PC-3 (cell line): Measurements from ENCODE around the gene MYO5C. TPM values are rescaled to one million over a fixed set of nuclear protein-coding genes. Genes with fewer than 3 reads are reported as not detected.
"Not testable (repeated sequence)": the region's sequence is repeated elsewhere in the genome, so short reads cannot be mapped to it uniquely, and the experiment has no call there.

Experiments used
- ATAC-seq: fragments of 200-7000 bp; cut with Tn5 transposase; 2 replicates; pipeline ENCODE4 v1.9.1; 2020; ENCODE audit warnings: mild to moderate bottlenecking, moderate library complexity
- BruUV-seq: library from RNA; stranded (reverse); fragments of 400-500 nt; replicated peaks from 2 replicates; lab custom pipeline; 2021; lab: Mats Ljungman, UMichigan
- CTCF ChIA-PET: fragments of 300-600 bp; sonication (Branson Sonifier 250); formaldehyde crosslinking; loops from one replicate; lab custom pipeline; 2022; ENCODE audit warnings: antibody characterized with exemption; lab: Charles Lee
- POLR2A ChIA-PET: fragments of 300-600 bp; sonication (Branson Sonifier 250); formaldehyde crosslinking; loops from one replicate; lab custom pipeline; 2022; ENCODE audit warnings: antibody characterized with exemption; ENCODE audit not compliant: unreplicated experiment; lab: Charles Lee
- DNase-seq: peaks from one replicate; pipeline ENCODE4 v3.0.0-alpha.2; 2015
- H2AFZ ChIP-seq: fragments of 300-600 bp; sonication (generic); 2 replicates; pipeline ENCODE4 v1.6.0; 2016; ENCODE audit warnings: antibody characterized with exemption, low read length
- H3F3A ChIP-seq: fragments of 300-600 bp; sonication (generic); one replicate; pipeline ENCODE4 v1.6.0; 2017; ENCODE audit warnings: antibody characterized with exemption, low read length, control low read depth, mild to moderate bottlenecking; ENCODE audit not compliant: unreplicated experiment
- H3K27ac ChIP-seq: fragments of 300-600 bp; sonication (generic); 2 replicates; pipeline ENCODE4 v1.5.1; 2016; ENCODE audit warnings: mild to moderate bottlenecking, low read length
- H3K27me3 ChIP-seq: fragments of 300-600 bp; sonication (generic); 2 replicates; pipeline ENCODE4 v1.6.1; 2016; ENCODE audit warnings: low read length, mixed read lengths
- H3K36me3 ChIP-seq: fragments of 300-600 bp; sonication (generic); 2 replicates; pipeline ENCODE4 v1.6.1; 2016; ENCODE audit warnings: low read depth, mixed run types, low read length, mixed read lengths
- H3K4me1 ChIP-seq: fragments of 300-600 bp; sonication (generic); 2 replicates; pipeline ENCODE4 v1.5.1; 2016; ENCODE audit warnings: low read length; ENCODE audit not compliant: insufficient read depth
- H3K4me2 ChIP-seq: fragments of 300-600 bp; sonication (generic); 2 replicates; pipeline ENCODE4 v1.6.0; 2016; ENCODE audit warnings: low read length
- H3K4me3 ChIP-seq: fragments of 300-600 bp; sonication (generic); 2 replicates; pipeline ENCODE4 v1.5.1; 2016; ENCODE audit warnings: mild to moderate bottlenecking, low read length, mixed read lengths
- H3K79me2 ChIP-seq: fragments of 300-600 bp; sonication (generic); 2 replicates; pipeline ENCODE4 v1.6.1; 2017; ENCODE audit warnings: low read length, mixed read lengths
- H3K9ac ChIP-seq: fragments of 300-600 bp; sonication (generic); 2 replicates; pipeline ENCODE4 v1.6.0; 2016; ENCODE audit warnings: mild to moderate bottlenecking, low read length
- H3K9me2 ChIP-seq: fragments of 300-600 bp; sonication (generic); replicated peaks from 2 replicates; pipeline ENCODE4 v1.6.1; 2016; ENCODE audit warnings: mixed run types, low read length, mixed read lengths
- H3K9me3 ChIP-seq: fragments of 300-600 bp; sonication (generic); 2 replicates; pipeline ENCODE4 v1.6.1; 2016; ENCODE audit warnings: low read length, mixed read lengths
- H4K20me1 ChIP-seq: fragments of 300-600 bp; sonication (generic); 2 replicates; pipeline ENCODE4 v1.6.1; 2016; ENCODE audit warnings: low read length, mixed read lengths
- CTCF ChIP-seq: fragments of 300-600 bp; sonication (generic); conservative IDR thresholded peaks from 2 replicates; pipeline ENCODE4 v1.5.1; 2017; ENCODE audit warnings: antibody characterized with exemption, low read depth, mild to moderate bottlenecking, low read length
- EZH2 ChIP-seq: fragments of 300-600 bp; sonication (generic); IDR thresholded peaks from one replicate; pipeline ENCODE4 v1.6.1; 2017; ENCODE audit warnings: antibody characterized with exemption, mild to moderate bottlenecking, low read length; ENCODE audit not compliant: unreplicated experiment
- EZH2phosphoT487 ChIP-seq: fragments of 300-600 bp; sonication (generic); IDR thresholded peaks from 2 replicates; pipeline ENCODE4 v1.6.1; 2018; ENCODE audit warnings: mild to moderate bottlenecking, antibody characterized with exemption, low read length, borderline replicate concordance
- intact Hi-C: fragments of 100-400 bp; cut with micrococcal nuclease; formaldehyde crosslinking; loops from 2 replicates; pipeline ENCODE4 v1.9.0; 2023
- total RNA-seq: library from RNA; depleted of rRNA; stranded (reverse); fragments of >200 nt; gene quantifications from 2 replicates; pipeline ENCODE4 v1.2.3, GENCODE V29; 2014

The MYO5C gene
- total RNA-seq, 1 experiment from 2014 or later, result 17.7 TPM

DNA sequence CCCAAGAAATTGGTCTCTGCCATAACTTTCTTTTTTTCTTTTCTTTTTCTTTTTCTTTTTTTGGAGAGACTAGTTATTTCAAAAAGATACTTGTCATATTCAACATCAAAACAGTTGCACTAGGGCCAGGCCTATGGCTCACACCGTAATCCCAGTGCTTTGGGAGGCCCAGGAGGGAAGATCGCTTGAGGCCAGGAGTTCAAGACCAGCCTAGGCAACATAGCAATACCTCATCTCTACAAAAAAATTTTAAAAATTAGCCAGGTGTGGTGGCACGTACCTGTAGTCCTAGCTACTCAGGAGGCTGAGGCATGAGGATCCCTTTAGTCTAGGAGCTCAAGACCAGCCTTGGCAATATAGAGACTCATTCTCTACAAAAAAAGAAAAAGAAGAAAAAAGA lies 55.4 kb downstream of the MYO5C start:
- H3K9ac ChIP-seq, result no peak overlapping the region
- H3K36me3 ChIP-seq, result peaks cover 14% of the 10 kb centered on the region
- intact Hi-C loops, result no loop called here
- no peak for TF ChIP-seq CTCF
- no peak for TF ChIP-seq EZH2phosphoT487
- TF ChIP-seq EZH2, result no peak
- no peaks in the 10 kb centered on the region for H3K27me3 ChIP-seq
- BruUV-seq, result no TSS peak
- H3K79me2 ChIP-seq, result no peaks in the 10 kb centered on the region
- H3K9me2 ChIP-seq, result no peaks in the 10 kb centered on the region
- H3K4me1 ChIP-seq, result no peaks in the 10 kb centered on the region
- H3K9me3 ChIP-seq, result no peaks in the 10 kb centered on the region
- H2AFZ ChIP-seq, result no peak overlapping the region
- no peak overlapping the region for H3K4me2 ChIP-seq
- H3K27ac ChIP-seq, result no peak overlapping the region
- CTCF ChIA-PET, result no interaction called here
- H3K4me3 ChIP-seq, result no peak overlapping the region
- ATAC-seq (no peak), DNase-seq (no peak)
- POLR2A ChIA-PET, result no interaction called here
- H3F3A ChIP-seq, result no peaks in the 10 kb centered on the region
- H4K20me1 ChIP-seq, result no peaks in the 10 kb centered on the region

DNA sequence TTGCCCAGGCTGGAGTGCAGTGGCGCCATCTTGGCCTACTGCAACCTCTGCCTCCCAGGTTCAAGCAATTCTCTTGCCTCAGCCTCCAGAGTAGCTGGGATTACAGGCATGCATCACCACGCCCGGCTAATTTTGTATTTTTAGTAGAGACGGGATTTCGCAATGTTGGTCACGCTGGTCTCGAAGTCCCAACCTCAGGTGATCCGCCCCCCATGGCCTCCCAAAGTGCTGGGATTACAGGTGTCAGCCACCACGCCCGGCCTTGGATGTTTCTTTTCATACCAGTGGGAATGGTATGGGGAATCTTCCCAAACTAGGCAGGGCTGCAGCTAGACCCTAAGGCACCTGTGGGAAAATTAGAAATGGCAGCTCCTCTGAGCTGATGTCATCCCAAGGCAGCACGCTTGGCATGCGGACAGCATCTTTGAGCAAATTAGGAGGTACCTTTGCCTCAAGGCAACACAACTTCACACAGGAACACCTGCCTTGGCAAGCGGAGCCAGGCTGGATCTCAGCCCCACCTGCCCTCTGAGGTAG lies 56.5 kb downstream of the MYO5C start:
- H3K9me2 ChIP-seq, H2AFZ ChIP-seq, H3K9me3 ChIP-seq, H3K9ac ChIP-seq, BruUV-seq, H4K20me1 ChIP-seq, H3K4me1 ChIP-seq, DNase-seq, H3K27ac ChIP-seq, H3K4me2 ChIP-seq, intact Hi-C loops, POLR2A ChIA-PET, H3K79me2 ChIP-seq, ATAC-seq, H3K4me3 ChIP-seq, CTCF ChIA-PET, H3F3A ChIP-seq, H3K27me3 ChIP-seq: not testable (repeated sequence)
- H3K36me3 ChIP-seq, result peaks cover 14% of the 10 kb centered on the region; the same call in 1 of the 2 replicates

DNA sequence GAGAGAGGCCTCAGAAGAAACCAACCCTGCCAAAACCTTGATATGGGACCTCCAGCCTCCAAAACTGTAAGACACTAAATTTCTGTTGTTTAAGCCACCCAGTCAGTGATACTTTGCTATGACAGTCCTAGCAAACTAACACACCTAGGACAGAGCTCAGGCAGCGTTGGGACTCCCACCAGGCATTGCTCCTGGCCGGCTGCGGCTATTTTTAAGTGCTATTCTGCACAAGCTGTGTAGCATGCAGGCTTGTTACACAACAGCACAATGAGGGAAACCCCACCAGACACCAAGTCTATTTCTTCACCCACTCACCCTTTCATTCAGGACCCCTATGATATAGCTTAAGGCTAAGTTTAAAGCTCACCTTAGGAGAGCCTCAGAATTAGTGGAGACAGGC lies 57.5 kb downstream of the MYO5C start:
- no peaks in the 10 kb centered on the region for H3K4me1 ChIP-seq
- no peaks in the 10 kb centered on the region for H3F3A ChIP-seq
- no peak overlapping the region for H3K4me2 ChIP-seq
- no peak overlapping the region for H2AFZ ChIP-seq
- H3K79me2 ChIP-seq, result no peaks in the 10 kb centered on the region
- TF ChIP-seq CTCF (no peak), EZH2 (no peak), EZH2phosphoT487 (no peak)
- no peaks in the 10 kb centered on the region for H3K9me3 ChIP-seq
- DNase-seq, result no peak
- CTCF ChIA-PET, result no interaction called here
- no peak overlapping the region for H3K9ac ChIP-seq
- BruUV-seq, result no TSS peak
- H3K4me3 ChIP-seq, result no peak overlapping the region
- no peaks in the 10 kb centered on the region for H3K27me3 ChIP-seq
- no peaks in the 10 kb centered on the region for H3K9me2 ChIP-seq
- no peak overlapping the region for H3K27ac ChIP-seq
- H3K36me3 ChIP-seq, result peaks cover 14% of the 10 kb centered on the region; the same call in 1 of the 2 replicates
- no peak for ATAC-seq
- intact Hi-C loops, result no loop called here
- no peaks in the 10 kb centered on the region for H4K20me1 ChIP-seq
- POLR2A ChIA-PET, result no interaction called here
